ENCODE measurements around the gene C9orf57.
"Not testable (repeated sequence)": the region's sequence is repeated elsewhere in the genome, so short reads cannot be mapped to it uniquely, and the experiment has no call there.

Gene C9orf57

GRCh38 chr9:72022841-72023240, 37.6 kb downstream of the C9orf57 start:
- DNase-seq, result no peak

- no peak for DNase-seq
Observed at GRCh38 chr9:72013292-72013760, 47.1 kb downstream of the C9orf57 start.

GRCh38 chr9:72012646-72013045, 47.8 kb downstream of the C9orf57 start:
- no peak for DNase-seq

GRCh38 chr9:72007726-72008125, 52.7 kb downstream of the C9orf57 start:
- DNase-seq, result not testable (repeated sequence)

GRCh38 chr9:72006501-72006900, 53.9 kb downstream of the C9orf57 start:
- DNase-seq, result no peak

GRCh38 chr9:72005451-72005850, 55.0 kb downstream of the C9orf57 start:
- no peak for DNase-seq
